PC-3 (cell line): Measurements from ENCODE around the gene LRRC8B.

Experiments
- CTCF ChIP-seq: fragments of 300-600 bp; sonication (generic); conservative IDR thresholded peaks from 2 replicates; pipeline ENCODE4 v1.5.1; 2017; ENCODE audit warnings: antibody characterized with exemption, low read depth, mild to moderate bottlenecking, low read length
- EZH2 ChIP-seq: fragments of 300-600 bp; sonication (generic); IDR thresholded peaks from one replicate; pipeline ENCODE4 v1.6.1; 2017; ENCODE audit warnings: antibody characterized with exemption, mild to moderate bottlenecking, low read length; ENCODE audit not compliant: unreplicated experiment

GRCh38 chr1:89531480-89532139, 7.0 kb downstream of the LRRC8B start:
- TF ChIP-seq CTCF = no peak
- no peak for TF ChIP-seq EZH2
